ENCODE results near the gene TM7SF2. TPM values are rescaled to one million over a fixed set of nuclear protein-coding genes. Genes with fewer than 3 reads are reported as not detected.

Gene TM7SF2
- total RNA-seq, 1 donor from 2014 or later, result 25.4 TPM

- no peak for TF ChIP-seq CTCF (IDR thresholded peaks at IDR 0.05)
- peaks cover 58% of the 10 kb centered on the region for H3K36me3 Mint-ChIP-seq (ENCODE audit: low read depth)
- no peak overlapping the region for H3K27ac Mint-ChIP-seq
These were observed 8.2 kb upstream of the TM7SF2 start for GRCh38 chr11:65103476-65103875.

GRCh38 chr11:65104628-65105027, 7.0 kb upstream of the TM7SF2 start:
- Mint-ChIP-seq H3K4me3 (no peak overlapping the region), H3K36me3 (ENCODE audit: low read depth) (peaks cover 58% of the 10 kb centered on the region), H3K27me3 (no peaks in the 10 kb centered on the region), H3K9me3 (no peaks in the 10 kb centered on the region), H3K4me1 (peaks cover 2% of the 10 kb centered on the region), H3K27ac (no peak overlapping the region)
- no peak for TF ChIP-seq CTCF (IDR thresholded peaks at IDR 0.05)
- no peak for DNase-seq
- no peak for ATAC-seq (ENCODE audit: low read depth)
- intact Hi-C loops (cut with micrococcal nuclease), result no loop called here
- ChIA-PET CTCF (no interaction called here), POLR2A (interaction anchor here (0.6 kb wide), 1 partner anchor 13 kb away, joined by 10 read pairs; no protein-coding TSS in a partner anchor)

More at GRCh38 chr11:65103476-65103875, 8.2 kb upstream of the TM7SF2 start:
- ATAC-seq (ENCODE audit: low read depth), result no peak
- no peak overlapping the region for H3K4me3 Mint-ChIP-seq
- peaks cover 2% of the 10 kb centered on the region for H3K4me1 Mint-ChIP-seq
- intact Hi-C loops (cut with micrococcal nuclease), result no loop called here
- H3K9me3 Mint-ChIP-seq, result no peaks in the 10 kb centered on the region
- no peaks in the 10 kb centered on the region for H3K27me3 Mint-ChIP-seq
- no peak for DNase-seq
- ChIA-PET CTCF (no interaction called here), POLR2A (interaction anchor here (0.5 to 2.6 kb wide), 3 partner anchors 7 to 88 kb away, joined by 4 to 8 read pairs (median 6); partner anchors contain the start of genes TM7SF2 and ZNHIT2)

- TF ChIP-seq CTCF (IDR thresholded peaks at IDR 0.05), result no peak
- POLR2A ChIA-PET, result no interaction called here
- no peak overlapping the region for H3K27ac Mint-ChIP-seq
- intact Hi-C loops (cut with micrococcal nuclease), result no loop called here
- no peaks in the 10 kb centered on the region for H3K9me3 Mint-ChIP-seq
- DNase-seq (no peak), ATAC-seq (ENCODE audit: low read depth) (no peak)
- peaks cover 53% of the 10 kb centered on the region for H3K36me3 Mint-ChIP-seq (ENCODE audit: low read depth)
- no peaks in the 10 kb centered on the region for H3K27me3 Mint-ChIP-seq
- H3K4me1 Mint-ChIP-seq, result peaks cover 23% of the 10 kb centered on the region
- CTCF ChIA-PET, result interaction anchor here (1.6 kb wide), 1 partner anchor 9 kb away, joined by 4 read pairs; no protein-coding TSS in a partner anchor
- H3K4me3 Mint-ChIP-seq, result no peak overlapping the region
These were observed 4.6 kb upstream of the TM7SF2 start for GRCh38 chr11:65107078-65107477.

- intact Hi-C loops (cut with micrococcal nuclease), result no loop called here
- Mint-ChIP-seq H3K4me3 (no peak overlapping the region), H3K9me3 (no peaks in the 10 kb centered on the region), H3K4me1 (peaks cover 25% of the 10 kb centered on the region), H3K27ac (no peak overlapping the region), H3K27me3 (no peaks in the 10 kb centered on the region), H3K36me3 (ENCODE audit: low read depth) (peaks cover 48% of the 10 kb centered on the region)
- POLR2A ChIA-PET, result no interaction called here
- ATAC-seq (ENCODE audit: low read depth) (no peak), DNase-seq (no peak)
- TF ChIP-seq CTCF (IDR thresholded peaks at IDR 0.05), result no peak
- CTCF ChIA-PET, result interaction anchor here (1.6 kb wide), 1 partner anchor 10 kb away, joined by 4 read pairs; no protein-coding TSS in a partner anchor
These were observed 3.8 kb upstream of the TM7SF2 start for GRCh38 chr11:65107751-65108468.

GRCh38 chr11:65108469-65109123, 3.1 kb upstream of the TM7SF2 start:
- no peak for ATAC-seq (ENCODE audit: low read depth)
- DNase-seq, result no peak
- intact Hi-C loops (cut with micrococcal nuclease), result no loop called here
- no peaks in the 10 kb centered on the region for H3K9me3 Mint-ChIP-seq
- POLR2A ChIA-PET, result no interaction called here
- no peaks in the 10 kb centered on the region for H3K27me3 Mint-ChIP-seq
- CTCF ChIA-PET, result interaction anchor here (0.5 to 4.0 kb wide), 4 partner anchors 10 to 208 kb away, joined by 3 to 26 read pairs (median 6); partner anchors contain the start of gene CDC42EP2
- no peak overlapping the region for H3K27ac Mint-ChIP-seq
- no peak for TF ChIP-seq CTCF (IDR thresholded peaks at IDR 0.05)
- H3K4me1 Mint-ChIP-seq, result peaks cover 30% of the 10 kb centered on the region
- no peak overlapping the region for H3K4me3 Mint-ChIP-seq
- peaks cover 43% of the 10 kb centered on the region for H3K36me3 Mint-ChIP-seq (ENCODE audit: low read depth)

Measured in activated B cell treated with CpG ODN at 0.5 μM for 24 hours (primary cell).